Colonic mucosa (tissue), 4 donors: Measurements from ENCODE around the gene ZNF787. TPM values are rescaled to one million over a fixed set of nuclear protein-coding genes. Genes with fewer than 3 reads are reported as not detected.
A peak's percentile ranks its signal among the peaks of the same experiment; 100 is the strongest.

Experiments
- DNase-seq: peaks from one replicate; pipeline ENCODE4 v3.0.0-alpha.2; 2020
- H3K27ac ChIP-seq: fragments of 200-600 bp; one replicate; pipeline ENCODE4 v1.8.0; 2021
- H3K27me3 ChIP-seq: fragments of 200-600 bp; one replicate; pipeline ENCODE4 v1.8.0; 2021
- H3K36me3 ChIP-seq: fragments of 200-600 bp; one replicate; pipeline ENCODE4 v1.8.0; 2021
- H3K4me1 ChIP-seq: fragments of 200-600 bp; one replicate; pipeline ENCODE4 v1.8.0; 2021; ENCODE audit warnings: mild to moderate bottlenecking
- H3K4me3 ChIP-seq: fragments of 200-600 bp; one replicate; pipeline ENCODE4 v1.8.0; 2021
- H3K9ac ChIP-seq, 2 donors: one replicate each; pipeline ENCODE4 v1.7.0; 2013; ENCODE audit warnings: control low read depth in 2 of 2, low read depth in 2 of 2, low read length in 2 of 2
- H3K9me3 ChIP-seq: fragments of 200-600 bp; one replicate; pipeline ENCODE4 v1.8.0; 2021
- intact Hi-C: fragments of 100-400 bp; cut with DNase I; formaldehyde crosslinking; loops from one replicate; pipeline ENCODE4 v1.14.1; 2022
- total RNA-seq, 2 donors: library from RNA; stranded (reverse); fragmentation: NEBNext Ultra II Directional in 1 of 2; extraction: Animal tissue kit (Norgen Biotek cat#: 25700) in 1 of 2; gene quantifications; one replicate each; pipeline ENCODE4 v1.2.1, GENCODE V29; 2021
- TF ChIP-seq, protein P1 (sequence below): fragments of 200-600 bp; IDR thresholded peaks from one replicate; pipeline ENCODE4 v1.8.0; 2022; ENCODE audit warnings: antibody characterized with exemption, mild to moderate bottlenecking
- donor health status: healthy.
- donor health status: DM: no; HTN: no; CAD: no.
- donor health status: DM: no; HTN: no; CAD: no.

The ZNF787 gene
- total RNA-seq, 2 donors from 2014 or later, result 52.1 to 69.2 TPM

DNA sequence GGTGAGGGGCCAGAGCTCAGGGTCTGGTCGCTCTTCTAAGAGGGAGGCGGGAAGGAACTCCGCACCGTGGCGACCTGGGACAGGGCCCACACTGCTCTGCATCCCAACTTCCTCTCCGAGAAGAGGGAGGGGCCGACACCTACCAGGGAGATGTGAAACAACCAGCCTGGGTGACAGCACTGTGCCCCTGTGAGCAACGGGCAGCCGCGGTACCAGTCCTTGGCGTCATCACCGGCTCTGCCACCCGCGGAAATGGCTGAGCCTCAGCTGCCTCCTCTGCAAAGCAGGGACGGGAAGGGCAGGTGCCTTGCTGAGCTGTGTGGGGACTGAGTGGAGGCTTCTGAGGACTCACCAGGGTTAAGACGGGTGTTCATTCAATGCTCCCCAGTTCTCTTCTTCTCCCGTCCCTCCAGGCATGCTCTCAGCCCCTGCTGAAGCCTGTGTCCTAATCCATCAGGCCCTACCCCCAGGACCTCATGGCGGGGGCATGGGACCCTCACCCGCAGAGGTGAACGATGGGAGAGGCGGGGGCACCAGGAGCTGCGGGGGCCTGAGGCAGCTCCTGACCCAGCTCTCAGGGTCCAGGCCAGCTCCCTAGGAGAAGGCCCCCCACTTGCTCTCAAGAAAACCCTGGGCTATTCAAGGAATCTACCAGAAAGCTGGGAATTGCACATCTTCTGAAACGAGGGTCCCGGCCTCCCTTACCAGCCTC lies 9.3 kb downstream of the ZNF787 start:
- DNase-seq, result peak; percentile 81
- intact Hi-C loops, result no loop called here
- peaks cover 40% of the 10 kb centered on the region for H3K4me1 ChIP-seq
- no peaks in the 10 kb centered on the region for H3K27me3 ChIP-seq
- H3K9me3 ChIP-seq, result no peaks in the 10 kb centered on the region
- peak overlapping the region in 1 of 2 donors; percentile 68 for H3K9ac ChIP-seq
- peak overlapping the region; percentile 75 for H3K27ac ChIP-seq
- H3K4me3 ChIP-seq, result no peak overlapping the region
- TF ChIP-seq, protein P1, sequence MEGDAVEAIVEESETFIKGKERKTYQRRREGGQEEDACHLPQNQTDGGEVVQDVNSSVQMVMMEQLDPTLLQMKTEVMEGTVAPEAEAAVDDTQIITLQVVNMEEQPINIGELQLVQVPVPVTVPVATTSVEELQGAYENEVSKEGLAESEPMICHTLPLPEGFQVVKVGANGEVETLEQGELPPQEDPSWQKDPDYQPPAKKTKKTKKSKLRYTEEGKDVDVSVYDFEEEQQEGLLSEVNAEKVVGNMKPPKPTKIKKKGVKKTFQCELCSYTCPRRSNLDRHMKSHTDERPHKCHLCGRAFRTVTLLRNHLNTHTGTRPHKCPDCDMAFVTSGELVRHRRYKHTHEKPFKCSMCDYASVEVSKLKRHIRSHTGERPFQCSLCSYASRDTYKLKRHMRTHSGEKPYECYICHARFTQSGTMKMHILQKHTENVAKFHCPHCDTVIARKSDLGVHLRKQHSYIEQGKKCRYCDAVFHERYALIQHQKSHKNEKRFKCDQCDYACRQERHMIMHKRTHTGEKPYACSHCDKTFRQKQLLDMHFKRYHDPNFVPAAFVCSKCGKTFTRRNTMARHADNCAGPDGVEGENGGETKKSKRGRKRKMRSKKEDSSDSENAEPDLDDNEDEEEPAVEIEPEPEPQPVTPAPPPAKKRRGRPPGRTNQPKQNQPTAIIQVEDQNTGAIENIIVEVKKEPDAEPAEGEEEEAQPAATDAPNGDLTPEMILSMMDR, result no peak
- H3K36me3 ChIP-seq, result no peaks in the 10 kb centered on the region

DNA sequence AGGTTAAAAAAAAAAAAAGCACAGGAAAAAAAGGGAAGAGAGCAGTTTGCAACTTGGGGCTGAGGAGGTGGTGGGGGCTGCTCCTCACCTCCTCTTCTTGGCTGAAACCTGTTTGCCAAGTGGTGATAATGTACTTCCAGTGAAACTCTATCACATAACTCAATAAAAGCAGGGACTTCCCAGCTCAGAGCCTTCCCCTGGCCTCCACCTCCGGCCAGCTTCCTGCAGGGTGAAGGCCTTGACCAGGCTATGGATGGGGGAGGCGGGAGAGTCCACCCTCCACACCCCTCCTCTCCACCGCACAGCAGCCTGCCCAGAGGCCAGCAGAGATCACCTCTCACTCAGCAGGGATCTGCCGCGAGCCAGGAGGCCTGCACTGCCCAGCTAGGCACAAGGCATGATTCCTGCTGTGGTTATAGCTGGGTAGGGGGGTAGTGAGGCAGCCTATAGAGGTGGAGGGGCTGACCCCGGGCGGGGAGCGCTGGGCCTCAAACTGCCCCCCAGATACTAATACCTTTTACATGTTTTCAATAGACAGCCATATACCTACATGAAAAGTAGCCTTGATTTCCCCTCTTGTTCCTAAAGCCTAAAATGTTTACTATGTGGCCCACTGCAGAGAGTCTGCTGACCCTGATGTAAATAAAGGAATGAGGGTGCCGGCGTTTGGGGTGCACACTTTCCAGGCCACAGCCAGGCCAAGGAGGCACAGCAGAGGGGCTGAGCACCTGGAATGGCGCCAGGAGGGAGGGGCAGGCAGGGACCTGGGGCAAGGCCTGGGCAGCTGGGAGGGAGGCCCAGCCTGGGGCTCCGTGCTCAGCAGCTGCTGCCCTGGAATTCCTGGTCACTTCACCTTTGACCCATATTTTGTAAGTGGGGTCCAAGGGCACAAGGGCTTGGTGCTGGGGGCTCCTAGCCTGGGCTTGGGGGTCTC lies 10.3 kb downstream of the ZNF787 start:
- Histone ChIP-seq H3K27me3 (no peaks in the 10 kb centered on the region), H3K36me3 (no peaks in the 10 kb centered on the region), H3K9me3 (no peaks in the 10 kb centered on the region), H3K4me3 (no peak overlapping the region), H3K27ac (peak overlapping the region; percentile 75), H3K4me1 (peaks cover 44% of the 10 kb centered on the region), H3K9ac (peak overlapping the region; percentile 27 to 68)
- DNase-seq, result peak; percentile 55
- intact Hi-C loops, result no loop called here
- TF ChIP-seq, protein P1, result no peak

DNA sequence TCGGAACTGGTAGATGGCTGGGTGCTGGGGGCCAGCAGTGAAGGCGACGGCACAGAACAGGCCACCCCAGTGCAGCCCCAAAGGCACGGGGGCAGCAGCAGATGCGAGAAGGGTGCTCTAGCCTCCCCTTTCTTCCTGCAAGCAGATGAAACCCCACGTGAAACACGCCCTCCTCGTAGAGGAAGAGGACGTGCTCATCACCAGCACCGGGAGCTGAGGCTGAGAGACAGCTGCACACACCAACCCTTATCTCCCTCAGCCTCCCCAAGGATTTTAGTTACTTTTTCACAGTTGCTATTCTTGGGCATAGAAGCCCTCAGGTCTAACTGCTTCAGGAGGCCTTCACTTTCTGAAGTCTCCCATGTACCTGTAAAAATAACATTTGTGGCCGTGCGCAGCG lies 11.9 kb downstream of the ZNF787 start:
- Histone ChIP-seq H3K9ac (peak overlapping the region in 1 of 2 donors; percentile 65), H3K36me3 (no peaks in the 10 kb centered on the region), H3K4me1 (peaks cover 49% of the 10 kb centered on the region), H3K27ac (no peak overlapping the region), H3K9me3 (no peaks in the 10 kb centered on the region), H3K27me3 (no peaks in the 10 kb centered on the region), H3K4me3 (no peak overlapping the region)
- intact Hi-C loops, result loop anchor here (5.0 kb wide), 1 partner anchor 33 kb away; the partner anchor contains the start of gene ZNF444
- no peak for DNase-seq
- TF ChIP-seq, protein P1, result no peak

DNA sequence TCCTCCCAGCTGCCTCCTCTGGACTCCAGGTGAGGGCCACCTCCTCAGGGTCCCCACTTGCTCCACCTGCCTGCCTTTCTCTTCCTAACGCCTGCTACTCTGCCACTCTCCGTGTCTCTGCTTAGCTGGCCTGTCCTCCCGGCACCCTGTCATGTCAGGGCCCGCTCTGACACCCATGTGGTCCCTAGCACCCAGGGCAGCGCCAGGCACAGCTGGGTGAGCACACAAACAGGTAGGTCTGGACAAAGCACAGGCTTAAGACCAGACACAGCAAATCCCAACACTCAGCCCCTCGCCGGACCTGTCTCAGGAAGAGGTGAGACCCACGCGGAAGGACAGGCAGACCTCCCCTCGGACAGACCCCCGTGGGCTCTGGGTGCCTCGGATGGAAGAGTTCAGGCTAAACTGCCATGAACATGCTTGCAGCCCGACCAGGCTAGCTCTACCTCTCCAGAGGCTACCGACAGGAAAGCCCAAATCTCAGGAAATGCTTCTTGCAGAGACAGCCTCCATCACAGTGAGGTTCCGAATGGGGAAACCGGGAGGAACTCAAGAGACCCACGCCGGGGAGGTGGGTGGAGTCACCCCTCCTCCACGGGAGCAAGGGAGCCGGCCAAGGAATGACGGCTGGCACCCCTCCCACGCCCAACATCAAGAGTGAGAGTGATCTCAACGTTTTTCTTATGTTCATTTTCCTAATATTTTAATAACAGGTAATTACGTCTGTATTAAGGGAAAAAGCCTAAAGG lies 12.5 kb downstream of the ZNF787 start:
- no peaks in the 10 kb centered on the region for H3K27me3 ChIP-seq

More for the DNA sequence above, 12.5 kb downstream of the ZNF787 start:
- Histone ChIP-seq H3K9me3 (no peaks in the 10 kb centered on the region), H3K9ac (peak overlapping the region; percentile 4 to 65), H3K4me3 (no peak overlapping the region), H3K4me1 (peaks cover 48% of the 10 kb centered on the region), H3K27ac (peak overlapping the region; percentile 21), H3K36me3 (no peaks in the 10 kb centered on the region)
- no peak for DNase-seq
- intact Hi-C loops, result loop anchor here (5.0 kb wide), 1 partner anchor 34 kb away; the partner anchor contains the start of gene ZNF444
- TF ChIP-seq, protein P1, result no peak
